Measurements from ENCODE around the gene MACROD1.

- TF ChIP-seq EZH2 (IDR thresholded peaks at IDR 0.05; ENCODE audit: insufficient read depth, poor library complexity, severe bottlenecking): no peak
- no peak for TF ChIP-seq EZH2phosphoT487 (IDR thresholded peaks at IDR 0.05; ENCODE audit: insufficient read depth, low read depth)
Measured at GRCh38 chr11:64098318-64098831, 67.5 kb downstream of the MACROD1 start.

Data from GM23248 (cell line).